HEK293T (cell line): ENCODE results near the gene CTXND1.

ENCODE experiments used
- CTCF ChIA-PET: fragments of 350-600 bp; formaldehyde crosslinking; extraction: SDS; loops from one replicate; lab custom pipeline; 2021; ENCODE audit warnings: antibody characterized with exemption, inconsistent platforms; lab: Yijun Ruan, JAX
- POLR2A ChIA-PET: fragments of 350-600 bp; formaldehyde crosslinking; extraction: SDS; loops from one replicate; lab custom pipeline; 2020; ENCODE audit warnings: antibody characterized with exemption, inconsistent platforms; lab: Yijun Ruan, JAX
- DNase-seq: peaks from one replicate; pipeline ENCODE4 v3.0.0; 2012; ENCODE audit warnings: mixed read lengths; ENCODE audit errors: extremely low spot score
- ARNT ChIP-seq: fragments of 450-650 bp; IDR thresholded peaks from 2 replicates; pipeline ENCODE4 v1.6.1; 2017; ENCODE audit warnings: mild to moderate bottlenecking
- BHLHE40 ChIP-seq: fragments of 450-650 bp; IDR thresholded peaks from 2 replicates; pipeline ENCODE4 v1.6.1; 2016; ENCODE audit warnings: mild to moderate bottlenecking, moderate library complexity, borderline replicate concordance
- CTBP1 ChIP-seq: fragments of 450-650 bp; IDR thresholded peaks from 2 replicates; pipeline ENCODE4 v1.6.1; 2016; ENCODE audit warnings: borderline replicate concordance
- ELF4 ChIP-seq: fragments of 450-650 bp; IDR thresholded peaks from 2 replicates; pipeline ENCODE4 v1.6.1; 2017; ENCODE audit warnings: antibody characterized with exemption
- FOXA1 ChIP-seq: fragments of 450-650 bp; IDR thresholded peaks from 2 replicates; pipeline ENCODE4 v1.6.1; 2016; ENCODE audit warnings: mild to moderate bottlenecking
- FOXK2 ChIP-seq: fragments of 450-650 bp; IDR thresholded peaks from 2 replicates; pipeline ENCODE4 v1.6.1; 2016; ENCODE audit warnings: mild to moderate bottlenecking
- FOXM1 ChIP-seq: fragments of 450-650 bp; IDR thresholded peaks from 2 replicates; pipeline ENCODE4 v1.6.1; 2017; ENCODE audit warnings: mild to moderate bottlenecking, borderline replicate concordance
- HDGF ChIP-seq: fragments of 450-650 bp; IDR thresholded peaks from 2 replicates; pipeline ENCODE4 v1.6.1; 2017; ENCODE audit warnings: antibody characterized with exemption, borderline replicate concordance
- L3MBTL2 ChIP-seq: fragments of 450-650 bp; conservative IDR thresholded peaks from 2 replicates; pipeline ENCODE4 v1.6.1; 2016; ENCODE audit warnings: mild to moderate bottlenecking
- LEF1 ChIP-seq: fragments of 450-650 bp; IDR thresholded peaks from 2 replicates; pipeline ENCODE4 v1.6.1; 2017; ENCODE audit warnings: mild to moderate bottlenecking, borderline replicate concordance
- NFRKB ChIP-seq: fragments of 450-650 bp; IDR thresholded peaks from 2 replicates; pipeline ENCODE4 v1.6.1; 2016; ENCODE audit warnings: mild to moderate bottlenecking, moderate library complexity
- SP1 ChIP-seq: fragments of 450-650 bp; IDR thresholded peaks from 2 replicates; pipeline ENCODE4 v1.6.1; 2017
- SUZ12 ChIP-seq: fragments of 450-650 bp; IDR thresholded peaks from 2 replicates; pipeline ENCODE4 v1.6.1; 2016; ENCODE audit warnings: mild to moderate bottlenecking
- TARDBP ChIP-seq: fragments of 450-650 bp; IDR thresholded peaks from 2 replicates; pipeline ENCODE4 v1.6.1; 2016
- ZNF384 ChIP-seq: fragments of 450-650 bp; IDR thresholded peaks from 2 replicates; pipeline ENCODE4 v1.6.1; 2016
- TF ChIP-seq, protein P1 (sequence below): fragments of 450-650 bp; IDR thresholded peaks from 2 replicates; pipeline ENCODE4 v1.6.1; 2016

CTXND1 gene

DNA sequence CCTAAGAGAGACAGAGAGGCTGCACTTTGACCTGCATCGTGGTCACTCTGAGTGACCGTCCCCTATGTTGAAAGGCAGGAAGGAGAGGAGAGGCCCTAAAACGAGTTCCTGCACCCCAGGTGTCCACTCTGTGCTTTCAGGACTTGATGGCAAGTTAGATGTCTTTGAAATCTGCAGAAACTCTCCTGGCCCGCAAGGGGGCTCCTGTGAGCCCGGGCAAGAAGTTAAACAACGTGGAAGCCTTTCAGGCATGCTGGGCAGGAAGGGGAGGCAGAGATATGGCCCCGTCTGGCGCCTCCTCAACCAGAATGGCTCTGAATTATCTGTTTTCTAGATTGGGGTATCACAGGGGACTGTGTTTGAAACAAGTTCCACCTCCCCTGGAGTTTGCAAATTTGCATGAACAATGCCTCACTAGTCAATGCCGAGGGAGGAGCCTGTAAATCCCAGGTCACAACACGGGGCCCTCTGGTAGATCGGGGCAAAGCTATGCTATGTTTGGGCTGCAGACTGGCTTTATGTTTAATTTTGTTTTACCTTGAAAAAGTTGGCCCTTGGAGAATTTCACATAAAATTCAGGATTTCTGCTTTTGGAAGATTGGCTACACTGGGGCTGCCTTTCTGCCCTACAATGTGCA is 9.8 kb downstream of the CTXND1 start:
- ChIA-PET POLR2A (no interaction called here), CTCF (no interaction called here)
- DNase-seq: peak; percentile 75
- TF ChIP-seq ELF4 (no peak), ARNT (no peak), NFRKB (no peak), BHLHE40 (no peak), CTBP1 (no peak), FOXK2 (no peak), L3MBTL2 (no peak)
- TF ChIP-seq, protein P1, sequence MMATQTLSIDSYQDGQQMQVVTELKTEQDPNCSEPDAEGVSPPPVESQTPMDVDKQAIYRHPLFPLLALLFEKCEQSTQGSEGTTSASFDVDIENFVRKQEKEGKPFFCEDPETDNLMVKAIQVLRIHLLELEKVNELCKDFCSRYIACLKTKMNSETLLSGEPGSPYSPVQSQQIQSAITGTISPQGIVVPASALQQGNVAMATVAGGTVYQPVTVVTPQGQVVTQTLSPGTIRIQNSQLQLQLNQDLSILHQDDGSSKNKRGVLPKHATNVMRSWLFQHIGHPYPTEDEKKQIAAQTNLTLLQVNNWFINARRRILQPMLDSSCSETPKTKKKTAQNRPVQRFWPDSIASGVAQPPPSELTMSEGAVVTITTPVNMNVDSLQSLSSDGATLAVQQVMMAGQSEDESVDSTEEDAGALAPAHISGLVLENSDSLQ: no peak

DNA sequence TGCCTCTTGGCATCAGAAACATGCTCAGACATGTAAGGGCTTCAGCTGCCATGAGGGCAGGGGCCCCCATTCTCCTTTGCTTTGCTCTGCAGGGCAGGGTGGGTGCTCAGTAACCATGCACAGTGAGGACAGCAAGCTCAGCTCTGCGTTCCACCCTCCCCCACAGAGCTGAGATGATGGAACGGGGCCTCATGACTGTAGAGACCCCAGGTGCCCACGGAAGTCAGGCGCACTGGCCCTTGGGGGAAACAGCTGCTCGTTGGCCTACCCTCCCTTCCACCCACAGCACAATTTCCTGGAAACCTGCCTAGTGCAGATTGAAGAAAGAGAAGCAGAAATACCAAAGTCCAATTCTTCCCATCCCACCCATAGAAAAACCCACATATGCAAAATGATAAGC is 10.5 kb downstream of the CTXND1 start:
- POLR2A ChIA-PET: no interaction called here
- TF ChIP-seq FOXK2 (no peak), FOXM1 (no peak), CTBP1 (no peak), SUZ12 (no peak), ZNF384 (no peak), SP1 (no peak)
- TF ChIP-seq, protein P1: no peak
- no peak for DNase-seq
- CTCF ChIA-PET: interaction anchor here (0.6 to 1.2 kb wide), 2 partner anchors 126 to 443 kb away, joined by 3 to 4 read pairs; no protein-coding TSS in a partner anchor

DNA sequence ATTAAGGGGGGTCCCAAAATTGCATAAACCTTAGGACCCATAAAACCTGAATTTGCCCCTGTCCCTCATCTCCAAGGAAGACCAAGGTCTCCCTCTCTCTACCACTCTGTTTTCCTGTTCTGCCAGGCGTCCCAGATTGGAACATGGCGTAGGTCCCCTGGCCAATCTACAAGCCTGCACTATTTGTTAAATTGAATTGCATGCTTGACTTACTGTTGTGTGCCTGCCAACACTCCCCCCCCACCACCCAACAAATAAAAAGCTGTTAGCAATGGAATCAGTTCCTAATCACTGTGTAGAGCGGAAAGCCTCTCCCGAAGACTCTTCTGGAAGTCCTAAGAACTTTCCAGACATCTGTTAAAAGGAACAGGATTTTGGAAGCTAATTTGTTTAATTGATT is 11.7 kb downstream of the CTXND1 start:
- DNase-seq: no peak
- CTCF ChIA-PET: interaction anchor here (1.2 kb wide), 1 partner anchor 127 kb away, joined by 4 read pairs; no protein-coding TSS in a partner anchor
- POLR2A ChIA-PET: no interaction called here
- TF ChIP-seq ELF4 (no peak), ZNF384 (no peak), HDGF (no peak), SUZ12 (no peak), BHLHE40 (no peak), LEF1 (no peak), FOXA1 (no peak), NFRKB (no peak)
- TF ChIP-seq, protein P1: no peak

DNA sequence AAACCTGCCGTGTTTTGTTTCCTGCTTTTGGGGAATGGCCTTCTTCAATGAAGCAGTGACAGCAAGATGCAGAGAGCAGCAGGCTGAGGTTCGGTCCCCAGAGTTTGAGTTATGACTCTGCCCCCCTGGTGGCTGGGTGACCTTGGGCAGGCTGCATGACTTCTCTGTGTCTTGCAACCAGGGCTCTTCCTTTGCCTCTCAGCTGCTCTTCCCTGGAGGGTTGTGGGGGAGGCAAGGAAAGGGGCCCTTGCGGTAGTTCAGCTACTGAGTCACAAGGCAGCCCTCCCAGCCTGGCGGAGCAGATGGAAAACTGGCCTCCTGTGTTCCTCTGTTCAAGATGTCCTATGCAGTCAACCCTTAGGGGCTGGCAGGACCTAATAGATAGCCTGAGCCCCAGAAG is 17.1 kb downstream of the CTXND1 start:
- ChIA-PET CTCF (interaction anchor here (0.7 to 0.8 kb wide), 2 partner anchors 10 to 23 kb away, joined by 3 to 4 read pairs; no protein-coding TSS in a partner anchor), POLR2A (no interaction called here)
- TF ChIP-seq, protein P1: 0 out of 2 replicates have a peak, but pooled peaks have one; percentile 25
- TF ChIP-seq ARNT (no peak), BHLHE40 (no peak), CTBP1 (no peak)
- peak; percentile 36 for DNase-seq

DNA sequence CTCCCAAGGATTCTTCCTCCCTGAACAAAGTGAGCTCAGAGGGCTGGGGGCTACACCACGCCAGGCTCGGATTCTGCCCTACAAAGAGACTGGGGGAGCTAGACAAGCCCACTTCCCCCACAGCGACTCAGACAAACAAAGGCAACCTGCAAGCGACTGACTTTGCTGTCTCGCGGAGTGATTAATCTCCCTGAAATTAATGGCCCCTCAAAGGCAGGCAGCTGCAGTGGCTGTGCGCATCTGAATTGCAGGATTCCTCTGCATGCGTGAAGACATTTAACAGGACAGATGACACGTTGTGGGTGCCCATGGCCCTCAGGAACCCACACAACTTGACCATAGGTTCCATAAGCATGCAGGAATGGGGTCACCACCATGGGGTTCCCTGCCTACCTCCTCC is 18.4 kb downstream of the CTXND1 start:
- ChIA-PET POLR2A (no interaction called here), CTCF (no interaction called here)
- DNase-seq: no peak
- TF ChIP-seq NFRKB (no peak), FOXA1 (no peak), TARDBP (no peak), SUZ12 (no peak), ELF4 (no peak), L3MBTL2 (no peak), HDGF (no peak), CTBP1 (no peak), ZNF384 (no peak)
- TF ChIP-seq, protein P1: no peak

DNA sequence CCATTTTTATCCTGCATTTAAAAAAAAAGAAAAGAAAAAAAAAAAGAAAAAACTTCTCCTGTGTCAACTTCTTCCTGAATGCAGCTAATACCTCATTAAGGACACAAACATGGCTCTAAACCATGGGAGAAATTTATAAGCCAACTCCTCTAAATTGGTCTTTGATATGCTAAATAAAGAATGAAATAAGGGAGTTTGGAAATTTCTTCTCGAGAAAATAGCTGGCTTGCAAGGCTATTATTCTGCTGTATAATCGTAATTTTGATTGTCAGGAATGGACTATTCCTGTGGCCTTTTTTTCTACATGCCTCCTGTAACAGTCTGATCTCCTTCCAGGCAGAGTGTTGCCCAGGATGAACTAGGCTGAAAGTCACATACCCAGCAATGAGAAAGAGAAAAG is 20.6 kb downstream of the CTXND1 start:
- ChIA-PET POLR2A (no interaction called here), CTCF (no interaction called here)
- no peak for DNase-seq
- TF ChIP-seq HDGF: no peak
- TF ChIP-seq ZNF384: no peak
- no peak for TF ChIP-seq L3MBTL2
- TF ChIP-seq NFRKB: no peak
- no peak for TF ChIP-seq SUZ12
- TF ChIP-seq CTBP1: no peak
- no peak for TF ChIP-seq LEF1
- TF ChIP-seq ELF4: no peak
- TF ChIP-seq FOXA1: no peak
- no peak for TF ChIP-seq TARDBP
- no peak for TF ChIP-seq ARNT
- no peak for TF ChIP-seq SP1
